ENCODE data around the gene PRSS37.
"Not testable (repeated sequence)": the region's sequence is repeated elsewhere in the genome, so short reads cannot be mapped to it uniquely, and the experiment has no call there.

Gene PRSS37, protein sequence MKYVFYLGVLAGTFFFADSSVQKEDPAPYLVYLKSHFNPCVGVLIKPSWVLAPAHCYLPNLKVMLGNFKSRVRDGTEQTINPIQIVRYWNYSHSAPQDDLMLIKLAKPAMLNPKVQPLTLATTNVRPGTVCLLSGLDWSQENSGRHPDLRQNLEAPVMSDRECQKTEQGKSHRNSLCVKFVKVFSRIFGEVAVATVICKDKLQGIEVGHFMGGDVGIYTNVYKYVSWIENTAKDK

DNA sequence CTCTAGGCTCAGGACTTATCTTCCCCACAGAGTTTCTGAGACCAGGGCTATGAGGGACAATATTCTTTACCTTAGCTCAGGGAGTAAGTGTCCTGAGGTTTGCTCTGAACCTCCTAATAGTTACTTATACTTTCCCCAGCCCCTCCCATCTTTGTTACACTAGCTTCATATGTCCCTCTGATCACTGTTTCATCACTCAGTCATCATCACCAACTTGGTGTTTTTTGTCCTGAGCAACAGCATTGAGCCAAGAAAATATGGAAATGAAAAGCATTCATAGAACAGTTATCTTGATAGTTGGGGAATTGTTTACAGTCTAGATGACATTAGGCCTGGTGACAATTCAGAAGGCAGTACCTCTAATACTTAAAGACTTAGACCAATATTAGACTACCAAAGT is at the start of gene PRSS37:
TSS of gene PRSS37 (minus strand) at position 101 of the 400 bp plus-strand sequence. CDS start 436 bp downstream, outside the sequence.
- no peak for DNase-seq

DNA sequence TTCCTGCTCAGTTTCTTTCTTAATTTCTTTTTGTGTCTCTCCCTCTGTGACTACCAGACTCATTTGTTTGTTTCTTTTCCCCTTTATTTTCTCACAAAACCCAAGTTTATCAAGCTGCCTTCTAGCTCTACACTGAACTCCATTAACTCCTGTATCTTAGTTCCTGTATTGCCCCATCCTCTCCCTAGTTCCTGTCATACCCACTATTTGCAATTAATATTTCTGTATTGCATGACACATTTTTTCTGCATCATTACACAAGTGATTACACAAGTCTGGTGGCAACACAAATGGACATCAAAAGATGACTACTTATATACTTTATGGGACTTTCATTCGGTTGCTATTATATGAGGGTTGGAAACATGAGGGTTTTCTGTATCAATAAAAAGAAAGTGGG is 48.0 kb upstream of the PRSS37 start:
- DNase-seq = no peak

DNA sequence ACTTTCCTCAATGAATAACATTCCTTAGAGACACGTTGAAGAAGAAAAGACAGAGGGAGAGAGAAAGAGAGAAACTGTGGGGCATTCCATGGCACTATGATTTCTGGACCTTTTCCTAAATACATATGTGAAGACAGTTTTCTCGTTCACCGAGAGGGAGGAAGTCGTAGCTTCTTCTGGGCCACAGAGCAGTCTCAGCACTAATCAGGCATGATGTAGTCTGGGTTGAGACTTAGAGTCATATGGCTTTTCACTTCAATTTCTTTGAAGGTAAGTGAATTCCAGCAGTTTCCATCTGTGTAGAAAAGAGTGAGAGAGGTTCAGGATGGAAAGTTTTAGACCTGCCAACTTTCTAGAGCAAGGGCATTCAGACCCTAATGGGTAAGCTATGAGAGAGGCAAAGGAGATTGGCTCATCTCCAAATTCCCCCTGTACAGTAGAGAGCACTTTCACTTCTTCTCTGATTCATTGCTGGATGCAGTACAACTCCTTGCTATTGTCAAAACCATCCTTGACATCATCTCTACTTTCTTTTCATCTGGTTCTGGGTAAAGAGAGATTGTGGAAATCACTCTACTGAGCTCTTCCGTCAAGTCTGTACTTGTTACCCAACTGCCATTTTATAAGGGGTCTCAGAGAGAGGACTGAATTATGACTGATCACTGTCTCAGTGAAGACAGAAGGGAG is 43.4 kb upstream of the PRSS37 start:
- DNase-seq = no peak

DNA sequence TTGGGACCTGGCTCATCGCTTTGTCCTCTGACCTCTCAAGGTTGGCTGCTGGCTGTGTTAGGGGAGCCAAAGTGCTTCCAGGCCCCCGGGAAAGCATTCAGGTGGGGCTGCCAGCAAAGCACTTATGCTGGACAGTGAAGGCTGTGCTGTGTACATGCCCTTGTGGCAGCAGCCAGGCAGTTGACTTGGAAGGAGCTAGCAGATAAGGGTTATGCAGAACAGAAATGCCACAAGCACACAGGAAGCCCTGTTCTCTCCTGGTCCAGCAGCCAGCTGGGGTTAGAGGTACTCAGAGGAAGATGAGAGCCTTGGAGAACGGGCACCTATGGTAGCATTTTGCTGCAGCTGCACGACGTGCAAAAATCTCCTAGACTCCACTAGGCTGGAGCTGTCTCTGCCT is 39.7 kb upstream of the PRSS37 start:
- DNase-seq = no peak

DNA sequence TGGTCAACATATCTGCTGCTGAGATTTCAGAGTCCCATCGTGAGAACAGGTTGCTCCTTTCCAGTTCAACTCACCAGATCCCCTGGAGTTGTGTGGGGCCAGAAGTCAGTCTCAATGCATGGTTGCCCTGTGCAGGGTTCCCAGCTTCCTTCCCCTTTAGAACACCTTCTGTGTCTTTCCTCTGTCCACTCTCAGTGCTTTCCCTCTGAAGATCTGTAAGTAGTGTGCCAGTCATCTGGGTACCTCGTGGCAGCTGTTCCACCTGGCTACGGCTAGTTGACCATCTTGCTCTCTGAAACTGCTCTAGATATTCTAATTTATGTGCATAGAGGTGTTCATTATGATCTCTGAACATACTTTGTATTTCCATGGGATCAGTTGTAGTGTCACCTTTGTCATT is 36.1 kb upstream of the PRSS37 start:
- DNase-seq = no peak

DNA sequence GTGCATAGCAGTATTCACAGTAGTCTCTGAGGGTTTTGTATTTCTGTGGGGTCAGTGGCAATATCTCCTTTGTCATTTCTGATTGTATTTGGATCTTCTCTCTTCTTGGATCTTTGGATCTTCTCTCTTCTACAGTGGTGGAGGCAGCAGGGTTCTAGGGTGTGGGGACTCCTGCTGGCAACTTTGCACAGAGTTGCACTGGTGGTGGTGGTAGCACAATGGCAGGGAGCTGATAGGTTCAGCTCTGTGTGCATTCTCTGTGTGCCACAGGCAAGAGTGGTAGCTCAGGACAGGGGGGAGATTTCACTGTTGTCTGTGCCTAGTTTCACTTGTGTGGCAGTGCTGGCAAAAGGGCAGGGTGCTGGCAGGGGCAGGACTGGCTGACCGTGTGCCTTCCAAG is 35.1 kb upstream of the PRSS37 start:
- no peak for DNase-seq

DNA sequence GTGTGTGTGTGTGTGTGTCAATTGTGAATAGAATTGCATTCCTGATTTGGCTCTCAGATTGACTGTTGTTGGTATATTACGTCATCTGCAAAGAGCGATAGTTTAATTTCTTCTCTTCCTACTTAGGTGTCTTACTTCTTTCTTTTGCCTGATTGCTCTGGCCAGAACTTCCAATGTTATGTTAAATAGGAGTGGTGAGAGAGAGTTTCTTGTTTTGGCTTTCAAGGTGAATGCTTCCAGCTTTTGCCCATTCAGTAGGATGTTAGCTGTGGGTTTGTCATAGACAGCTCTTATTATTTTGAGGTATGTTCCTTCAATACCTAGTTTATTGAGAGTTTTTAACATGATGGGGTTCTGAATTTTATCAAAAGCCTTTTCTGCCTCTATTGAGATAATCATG is 34.2 kb upstream of the PRSS37 start:
- no peak for DNase-seq

DNA sequence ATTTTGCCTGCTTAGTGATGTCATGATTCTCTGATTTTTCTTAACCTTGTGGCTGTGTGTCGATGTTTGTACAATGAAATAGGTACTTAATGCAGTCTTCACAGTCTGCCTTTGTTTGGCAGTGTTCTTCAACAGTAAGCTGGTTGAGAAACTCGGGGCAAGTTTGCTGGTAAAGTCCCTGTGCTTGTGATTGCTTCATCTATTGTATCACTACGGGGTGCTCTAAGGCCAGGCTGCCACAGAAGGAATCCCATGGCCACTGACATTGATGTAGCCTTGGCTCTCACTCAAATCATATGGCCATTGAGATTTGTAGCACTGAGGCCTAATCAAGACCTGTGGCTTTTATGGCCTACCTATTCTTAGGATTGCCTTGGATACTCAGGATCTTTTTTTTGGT is 33.5 kb upstream of the PRSS37 start:
- no peak for DNase-seq

DNA sequence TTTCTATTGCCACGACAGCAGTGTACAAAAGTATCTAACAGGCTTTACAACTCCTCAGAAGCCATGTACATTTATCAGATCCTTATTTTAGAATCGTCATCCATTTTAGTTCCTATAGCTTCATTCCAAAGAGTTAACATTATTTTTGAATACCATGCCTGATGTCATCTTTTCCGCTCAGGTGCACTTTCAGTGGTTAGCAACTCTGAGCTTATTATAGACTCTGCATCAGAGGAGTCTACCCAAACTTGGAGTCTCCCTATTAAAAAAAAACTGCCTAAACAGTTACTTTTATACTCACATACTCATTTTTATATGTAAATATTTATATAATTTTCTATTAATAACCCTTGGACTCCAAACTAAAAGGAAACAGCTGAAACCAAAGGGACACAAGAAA is 31.6 kb upstream of the PRSS37 start:
- no peak for DNase-seq

DNA sequence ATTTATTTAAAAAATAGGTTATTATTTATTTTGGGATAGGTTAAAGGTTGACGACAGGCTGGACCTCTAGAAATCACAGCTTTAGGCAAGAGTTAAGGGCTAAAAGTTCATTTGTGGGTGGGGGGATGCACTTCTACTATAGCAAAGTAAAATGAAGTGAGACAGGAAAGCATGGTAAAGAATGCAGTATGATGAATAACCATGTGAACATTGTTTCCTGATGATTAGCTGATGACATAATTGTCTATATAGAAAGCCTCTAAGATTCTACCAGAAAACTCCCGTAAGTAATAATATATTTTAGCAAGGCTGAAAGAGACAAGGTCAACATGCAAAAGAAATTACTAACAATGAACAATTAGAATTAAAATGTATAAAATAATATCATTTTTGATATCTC is 25.7 kb upstream of the PRSS37 start:
- DNase-seq = no peak

DNA sequence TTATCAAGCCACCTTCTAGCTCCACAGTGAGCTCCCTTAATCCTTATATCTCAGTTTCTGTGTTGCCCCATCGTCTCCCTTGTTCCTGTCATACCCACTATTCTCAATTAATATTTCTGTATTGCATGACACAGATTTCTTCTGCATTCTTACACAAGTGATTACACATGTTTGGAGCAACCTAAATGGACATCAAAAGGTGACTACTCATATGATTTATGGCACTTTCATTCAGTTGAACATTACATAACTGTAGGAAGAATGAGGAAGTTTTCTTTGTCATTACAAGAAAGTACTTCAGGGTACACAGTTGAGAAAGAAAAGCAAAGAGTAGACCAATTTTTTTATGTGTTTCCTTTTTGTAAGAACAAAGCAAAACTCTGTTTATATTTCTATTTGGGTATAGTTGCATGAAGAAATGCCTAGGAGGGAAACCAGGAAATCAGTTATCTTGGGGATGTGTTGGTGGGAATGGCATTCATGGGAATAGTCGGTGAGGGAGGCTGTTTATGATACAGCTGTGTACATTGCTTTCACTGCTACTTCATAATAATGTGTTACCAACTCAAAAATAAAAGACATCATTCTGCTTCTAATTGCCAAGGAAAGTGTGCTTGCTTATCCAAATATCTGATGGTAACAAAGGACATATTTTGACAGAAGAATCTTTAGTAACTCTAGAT is 23.6 kb upstream of the PRSS37 start:
- no peak for DNase-seq

DNA sequence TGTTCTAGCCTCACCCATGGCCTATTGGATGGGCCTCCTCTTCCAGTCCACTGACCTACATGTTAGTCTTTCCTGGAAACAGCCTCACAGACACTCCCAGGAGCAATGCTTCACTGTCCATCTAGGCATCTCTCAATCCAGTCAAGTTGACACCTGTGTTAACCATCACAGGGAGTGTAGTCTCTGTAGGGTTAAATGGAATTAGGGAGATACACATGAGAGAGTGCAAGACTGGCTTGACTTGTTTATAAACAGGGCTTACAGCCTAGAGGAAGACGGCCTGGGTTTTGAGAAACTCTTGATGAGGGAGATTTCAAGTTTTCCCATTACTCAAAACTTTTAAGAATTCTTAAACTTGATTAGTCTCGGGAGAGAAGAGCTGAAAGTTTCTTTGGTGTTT is 18.9 kb upstream of the PRSS37 start:
- no peak for DNase-seq

DNA sequence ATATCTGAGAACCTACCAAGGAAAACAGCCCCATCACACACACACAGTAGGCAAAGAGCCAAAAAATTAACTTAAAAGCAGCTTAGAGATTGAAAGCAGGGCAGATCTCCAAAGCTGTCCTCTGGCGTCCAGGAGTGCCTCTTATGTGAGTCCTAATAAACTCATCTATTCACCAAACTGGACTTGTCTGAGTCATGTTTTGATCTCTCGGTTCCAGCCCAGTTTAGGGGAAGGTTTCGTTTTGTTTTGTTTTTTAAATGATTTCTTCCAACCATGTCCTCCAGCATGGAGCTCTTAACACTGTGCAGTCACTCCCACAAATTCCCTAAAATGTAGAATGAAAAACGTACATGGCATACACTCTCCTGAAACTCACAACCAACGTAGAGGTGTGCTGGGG is 6.7 kb upstream of the PRSS37 start:
- DNase-seq = no peak

DNA sequence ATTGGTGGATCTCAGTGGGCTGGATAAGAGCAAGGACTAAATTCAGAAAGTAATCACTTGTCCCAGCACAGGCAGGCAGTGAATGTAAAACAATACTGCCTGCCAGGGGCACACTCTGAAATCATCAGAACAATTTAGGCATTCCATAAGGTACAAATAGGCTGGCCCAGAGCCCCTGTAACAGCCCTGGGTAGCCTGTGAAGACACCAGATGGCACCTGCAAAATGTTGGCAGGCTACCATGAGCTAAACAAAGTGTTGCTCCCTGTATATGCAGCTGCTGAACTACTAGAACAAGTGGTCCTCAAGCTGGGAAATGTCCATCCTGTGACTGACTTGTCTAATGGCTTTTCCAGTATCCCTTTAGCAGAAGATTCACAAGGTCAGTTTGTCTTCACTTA is 3.0 kb upstream of the PRSS37 start:
- DNase-seq = no peak

DNA sequence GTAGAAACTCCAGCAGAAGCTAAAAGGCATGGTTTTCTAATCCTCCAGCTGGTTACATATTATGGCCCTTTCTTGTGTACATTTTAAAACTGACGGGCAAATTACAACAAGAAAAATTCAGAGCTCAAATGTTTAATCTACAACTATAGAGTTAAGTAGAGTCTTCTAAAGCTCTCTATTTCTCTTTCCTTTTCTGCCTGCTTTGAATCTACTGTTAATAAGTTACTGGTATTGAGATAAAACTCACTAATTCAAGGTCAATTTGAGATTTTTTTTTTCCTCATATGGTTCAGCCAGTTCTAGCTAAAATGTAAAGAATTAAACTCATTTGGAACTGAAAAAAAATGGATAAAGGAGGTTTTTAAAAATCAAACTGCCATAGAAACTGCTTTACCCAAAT is 1.6 kb upstream of the PRSS37 start:
- no peak for DNase-seq

DNA sequence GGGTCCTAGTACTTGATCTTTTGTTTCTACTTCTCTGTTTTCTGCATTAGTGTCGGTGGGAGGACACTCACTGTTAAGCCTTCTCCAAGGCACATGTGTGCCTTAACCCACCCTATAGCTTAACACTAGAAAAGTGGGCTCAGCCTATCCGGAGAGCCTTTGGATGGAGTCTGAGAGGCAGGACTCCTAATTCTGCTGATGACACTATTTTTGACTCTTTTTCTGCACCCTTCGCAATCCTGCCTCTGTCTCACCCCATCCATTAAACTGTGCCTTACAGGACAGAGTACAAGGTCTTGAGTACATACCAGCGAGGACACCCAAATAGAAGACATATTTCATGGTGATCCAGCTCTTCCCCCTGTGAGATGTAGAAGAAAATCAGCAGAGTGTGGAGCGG is 577 bp downstream of the PRSS37 start:
- DNase-seq = no peak

DNA sequence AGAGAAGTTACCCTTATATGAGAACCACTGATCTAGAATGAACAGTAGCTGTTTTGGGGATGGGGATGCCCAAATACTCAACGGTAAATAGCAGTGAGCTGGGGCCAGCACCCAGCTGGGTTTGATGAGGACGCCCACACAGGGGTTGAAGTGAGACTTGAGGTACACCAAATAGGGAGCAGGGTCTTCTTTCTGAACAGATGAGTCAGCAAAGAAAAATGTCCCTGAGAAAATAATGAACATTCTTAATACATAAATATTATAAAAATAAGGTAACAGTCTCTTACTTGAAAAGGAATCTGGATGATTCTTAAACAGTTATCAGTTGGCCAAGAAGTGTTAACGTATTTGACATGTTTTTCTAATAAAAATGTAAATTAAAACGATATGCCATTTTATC is 2.0 kb downstream of the PRSS37 start:
- no peak for DNase-seq

DNA sequence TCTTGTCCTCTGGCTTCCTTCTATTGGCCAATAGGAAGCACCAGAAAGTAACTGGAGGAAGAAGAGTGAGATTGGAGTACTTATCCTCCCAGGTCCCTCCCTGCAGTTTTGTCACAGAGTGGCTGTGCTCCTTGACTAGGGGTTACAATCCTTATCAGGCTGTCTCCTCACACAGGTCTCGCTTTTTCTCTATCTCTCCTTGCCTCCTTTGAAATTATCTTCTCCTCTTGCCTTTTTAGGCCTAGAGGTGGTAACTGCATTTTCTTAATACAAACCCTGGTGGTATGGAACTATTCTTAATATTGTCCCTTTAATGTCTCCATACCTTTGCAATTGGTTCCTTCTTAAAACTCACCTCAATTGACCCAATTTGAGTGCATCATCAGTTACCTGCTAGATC is 2.7 kb downstream of the PRSS37 start:
- no peak for DNase-seq

DNA sequence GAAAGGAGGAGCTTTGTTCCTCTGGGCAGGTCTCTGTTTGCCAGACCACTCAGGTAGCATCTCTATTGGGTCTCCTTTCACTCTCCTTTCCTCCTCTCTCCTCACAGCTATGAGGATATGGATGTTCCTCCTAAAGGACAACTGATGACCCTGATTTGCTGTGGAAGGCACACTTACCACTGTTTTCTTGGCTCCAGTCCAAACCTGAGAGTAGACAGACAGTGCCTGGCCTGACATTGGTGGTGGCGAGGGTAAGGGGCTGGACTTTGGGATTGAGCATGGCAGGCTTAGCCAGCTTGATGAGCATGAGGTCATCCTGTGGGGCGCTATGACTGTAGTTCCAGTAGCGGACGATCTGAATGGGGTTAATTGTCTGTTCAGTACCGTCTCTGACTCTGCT is 3.6 kb downstream of the PRSS37 start:
- DNase-seq = no peak

DNA sequence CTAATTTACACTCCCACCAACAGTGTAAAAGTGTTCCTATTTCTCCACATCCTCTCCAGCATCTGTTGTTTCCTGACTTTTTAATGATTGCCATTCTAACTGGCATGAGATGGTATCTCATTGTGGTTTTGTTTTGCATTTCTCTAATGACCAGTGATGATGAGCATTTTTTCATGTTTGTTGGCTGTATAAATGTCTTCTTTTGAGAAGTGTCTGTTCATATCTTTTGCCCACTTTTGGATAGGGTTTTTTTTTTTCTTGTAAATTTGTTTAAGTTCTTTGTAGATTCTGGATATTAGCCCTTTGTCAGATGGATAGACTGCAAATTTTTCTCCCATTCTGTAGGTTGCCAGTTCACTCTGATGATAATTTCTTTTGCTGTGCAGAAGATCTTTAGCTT is 18.9 kb downstream of the PRSS37 start:
- DNase-seq = not testable (repeated sequence)

DNA sequence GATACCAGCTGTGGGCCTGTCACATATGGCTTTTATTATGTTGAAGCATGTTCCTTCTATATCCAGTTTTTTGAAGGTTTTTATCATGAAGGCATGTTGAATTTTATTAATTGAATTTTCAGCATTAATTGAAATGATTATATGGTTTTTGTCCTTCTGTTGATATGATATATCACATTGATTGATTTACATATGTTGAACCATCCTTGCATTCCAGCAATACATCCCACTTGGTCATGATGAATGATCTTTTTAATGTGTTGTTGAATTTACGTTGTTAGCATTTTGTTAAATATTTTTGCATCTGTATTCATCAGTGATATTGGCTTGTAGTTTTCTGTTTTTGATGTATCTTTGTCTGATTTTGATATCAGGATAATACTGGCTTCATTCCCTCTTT is 21.2 kb downstream of the PRSS37 start:
- no peak for DNase-seq

DNA sequence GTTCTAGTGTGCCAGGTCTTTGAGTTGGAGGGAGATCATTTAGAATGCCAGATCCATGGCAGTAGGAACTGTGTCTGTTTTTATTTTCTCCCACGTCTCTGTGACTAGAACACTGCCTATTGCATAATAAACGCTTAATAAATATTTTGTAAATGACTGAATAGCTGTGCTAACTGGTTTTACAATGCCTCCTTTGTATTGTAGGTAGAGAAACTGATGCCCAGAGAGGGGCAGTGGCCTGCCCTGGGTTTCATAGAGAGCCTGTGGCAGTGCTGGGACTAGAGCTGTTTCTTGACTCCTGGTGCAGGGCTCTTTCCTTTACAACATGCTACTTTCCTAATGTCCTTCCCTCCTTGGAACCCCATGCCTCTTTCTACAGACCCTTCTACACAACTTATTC is 48.8 kb downstream of the PRSS37 start:
- no peak for DNase-seq

DNA sequence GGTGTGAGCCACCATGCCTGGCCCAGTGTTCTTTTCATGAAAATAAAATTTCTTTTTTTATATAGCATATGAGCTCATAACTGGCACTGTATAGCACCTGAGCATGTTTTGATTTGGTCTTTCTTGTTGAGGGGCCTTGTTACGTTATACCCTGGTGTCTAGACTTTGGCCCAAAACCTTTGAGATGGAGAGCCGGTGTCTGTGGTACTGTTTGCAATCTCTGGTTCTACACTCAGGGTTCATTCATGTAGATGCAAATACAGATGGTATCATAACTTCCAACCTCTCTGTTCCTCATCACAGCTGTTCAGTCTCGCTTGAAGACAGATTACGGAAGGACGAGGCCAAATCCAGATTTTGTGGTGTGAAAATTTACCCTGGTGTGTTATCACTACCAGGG is 51.4 kb downstream of the PRSS37 start, which contains the start of gene TAS2R5:
TSS of gene TAS2R5 (plus strand) at position 301 of the 400 bp plus-strand sequence. CDS start 145 bp downstream, outside the sequence.
- no peak for DNase-seq

DNA sequence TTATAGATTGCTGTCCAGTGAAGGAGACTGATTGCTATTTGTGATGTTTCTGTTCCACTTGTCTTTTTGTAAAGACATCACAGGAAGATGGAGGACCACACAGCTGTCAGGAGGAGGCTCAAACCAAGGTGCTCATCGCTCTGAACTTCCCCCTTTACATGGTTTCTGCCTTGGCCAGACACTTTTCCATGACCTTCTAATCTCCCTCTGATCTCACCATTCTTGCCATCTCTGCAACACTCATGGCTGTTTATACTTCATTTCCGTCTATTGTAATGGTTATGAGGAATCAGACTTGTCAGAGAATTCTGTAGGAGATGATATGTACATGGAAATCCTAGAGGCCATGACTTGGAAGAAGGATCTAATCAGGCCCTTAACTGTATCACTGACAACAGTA is 53.0 kb downstream of the PRSS37 start:
- DNase-seq = peak; percentile 71
